ENCODE data around the gene PIGS. TPM values are rescaled to one million over a fixed set of nuclear protein-coding genes. Genes with fewer than 3 reads are reported as not detected.
"Not testable (repeated sequence)": the region's sequence is repeated elsewhere in the genome, so short reads cannot be mapped to it uniquely, and the experiment has no call there.

PIGS gene
- total RNA-seq, 1 experiment from 2014 or later: 48.9 TPM

- DNase-seq (ENCODE audit: low spot score): no peak
These were observed 42.3 kb downstream of the PIGS start for GRCh38 chr17:28529013-28529400.

GRCh38 chr17:28528327-28529012 lies 42.9 kb downstream of the PIGS start:
- DNase-seq (ENCODE audit: low spot score): peak; percentile 63

- DNase-seq (ENCODE audit: low spot score): no peak
These were observed 43.5 kb downstream of the PIGS start for GRCh38 chr17:28527859-28528258.

- no peak for DNase-seq (ENCODE audit: low spot score)
These were observed 44.1 kb downstream of the PIGS start for GRCh38 chr17:28527181-28527681.

- no peak for DNase-seq (ENCODE audit: low spot score)
These were observed 44.9 kb downstream of the PIGS start for GRCh38 chr17:28526381-28526780.

GRCh38 chr17:28524476-28525424 lies 46.6 kb downstream of the PIGS start:
- peak; percentile 80 for DNase-seq (ENCODE audit: low spot score)

GRCh38 chr17:28523876-28524275 lies 47.4 kb downstream of the PIGS start:
- DNase-seq (ENCODE audit: low spot score): no peak

GRCh38 chr17:28523186-28523585 lies 48.1 kb downstream of the PIGS start:
- DNase-seq (ENCODE audit: low spot score): no peak

GRCh38 chr17:28522281-28522680 lies 49.0 kb downstream of the PIGS start:
- DNase-seq (ENCODE audit: low spot score): not testable (repeated sequence)

- no peak for DNase-seq (ENCODE audit: low spot score)
These were observed 49.8 kb downstream of the PIGS start for GRCh38 chr17:28521311-28522085.

GRCh38 chr17:28520687-28521086 lies 50.6 kb downstream of the PIGS start:
- no peak for DNase-seq (ENCODE audit: low spot score)

- no peak for DNase-seq (ENCODE audit: low spot score)
These were observed 52.1 kb downstream of the PIGS start for GRCh38 chr17:28519236-28519635.

- DNase-seq (ENCODE audit: low spot score): no peak
These were observed 52.7 kb downstream of the PIGS start for GRCh38 chr17:28518578-28518977.

GRCh38 chr17:28518132-28518531 lies 53.2 kb downstream of the PIGS start:
- DNase-seq (ENCODE audit: low spot score): no peak

GRCh38 chr17:28515518-28515917 lies 55.8 kb downstream of the PIGS start:
- DNase-seq (ENCODE audit: low spot score): no peak

GRCh38 chr17:28514561-28515002 lies 56.7 kb downstream of the PIGS start:
- no peak for DNase-seq (ENCODE audit: low spot score)

- no peak for DNase-seq (ENCODE audit: low spot score)
These were observed 57.8 kb downstream of the PIGS start for GRCh38 chr17:28513476-28513875.

GRCh38 chr17:28511858-28512461 lies 59.4 kb downstream of the PIGS start:
- no peak for DNase-seq (ENCODE audit: low spot score)

GRCh38 chr17:28509789-28510188 lies 61.5 kb downstream of the PIGS start:
- no peak for DNase-seq (ENCODE audit: low spot score)

- DNase-seq (ENCODE audit: low spot score): no peak
These were observed 63.1 kb downstream of the PIGS start for GRCh38 chr17:28508211-28508724.

- DNase-seq (ENCODE audit: low spot score): no peak
These were observed 63.6 kb downstream of the PIGS start for GRCh38 chr17:28507567-28508203.
